GM23248 (cell line): ENCODE data around the gene ADCY7.

Source experiments
- EZH2 ChIP-seq: fragments of 200-600 bp; sonication (generic); IDR thresholded peaks from 2 replicates; pipeline ENCODE4 v1.6.1; 2018; ENCODE audit warnings: antibody characterized with exemption, mild to moderate bottlenecking; ENCODE audit not compliant: insufficient read depth, poor library complexity, severe bottlenecking
- EZH2phosphoT487 ChIP-seq: fragments of 200-600 bp; sonication (generic); IDR thresholded peaks from 2 replicates; pipeline ENCODE4 v1.6.1; 2018; ENCODE audit warnings: antibody characterized with exemption, moderate library complexity, mild to moderate bottlenecking, low read depth; ENCODE audit not compliant: insufficient read depth

GRCh38 chr16:50266337-50267091, at the start of gene ADCY7:
- no peak for TF ChIP-seq EZH2
- no peak for TF ChIP-seq EZH2phosphoT487
